Activated T-cell treated with anti-CD3 and anti-CD28 coated beads, Interleukin-2, amount 50 U/mL, for 24 hours (primary cell): ENCODE data around the gene RBM15B.
A peak's percentile ranks its signal among the peaks of the same experiment; 100 is the strongest.

ENCODE experiments used
- DNase-seq: peaks from one replicate; pipeline ENCODE4 v3.0.0-alpha.2; 2020
- H3K27ac Mint-ChIP-seq: 2 replicates; pipeline ENCODE4 v1.8.0; 2020; ENCODE audit warnings: mild to moderate bottlenecking, mixed read lengths
- H3K27me3 Mint-ChIP-seq: 2 replicates; pipeline ENCODE4 v1.8.0; 2020; ENCODE audit warnings: mixed read lengths
- H3K36me3 Mint-ChIP-seq: 2 replicates; pipeline ENCODE4 v1.8.0; 2020; ENCODE audit warnings: low read depth, mixed read lengths
- H3K4me1 Mint-ChIP-seq: 2 replicates; pipeline ENCODE4 v1.8.0; 2020; ENCODE audit warnings: low read depth, mixed read lengths
- H3K4me3 Mint-ChIP-seq: 2 replicates; pipeline ENCODE4 v1.8.0; 2020; ENCODE audit warnings: mild to moderate bottlenecking, moderate library complexity, mixed read lengths
- H3K9me3 Mint-ChIP-seq: 2 replicates; pipeline ENCODE4 v1.8.0; 2020; ENCODE audit warnings: mixed read lengths

Gene RBM15B, protein sequence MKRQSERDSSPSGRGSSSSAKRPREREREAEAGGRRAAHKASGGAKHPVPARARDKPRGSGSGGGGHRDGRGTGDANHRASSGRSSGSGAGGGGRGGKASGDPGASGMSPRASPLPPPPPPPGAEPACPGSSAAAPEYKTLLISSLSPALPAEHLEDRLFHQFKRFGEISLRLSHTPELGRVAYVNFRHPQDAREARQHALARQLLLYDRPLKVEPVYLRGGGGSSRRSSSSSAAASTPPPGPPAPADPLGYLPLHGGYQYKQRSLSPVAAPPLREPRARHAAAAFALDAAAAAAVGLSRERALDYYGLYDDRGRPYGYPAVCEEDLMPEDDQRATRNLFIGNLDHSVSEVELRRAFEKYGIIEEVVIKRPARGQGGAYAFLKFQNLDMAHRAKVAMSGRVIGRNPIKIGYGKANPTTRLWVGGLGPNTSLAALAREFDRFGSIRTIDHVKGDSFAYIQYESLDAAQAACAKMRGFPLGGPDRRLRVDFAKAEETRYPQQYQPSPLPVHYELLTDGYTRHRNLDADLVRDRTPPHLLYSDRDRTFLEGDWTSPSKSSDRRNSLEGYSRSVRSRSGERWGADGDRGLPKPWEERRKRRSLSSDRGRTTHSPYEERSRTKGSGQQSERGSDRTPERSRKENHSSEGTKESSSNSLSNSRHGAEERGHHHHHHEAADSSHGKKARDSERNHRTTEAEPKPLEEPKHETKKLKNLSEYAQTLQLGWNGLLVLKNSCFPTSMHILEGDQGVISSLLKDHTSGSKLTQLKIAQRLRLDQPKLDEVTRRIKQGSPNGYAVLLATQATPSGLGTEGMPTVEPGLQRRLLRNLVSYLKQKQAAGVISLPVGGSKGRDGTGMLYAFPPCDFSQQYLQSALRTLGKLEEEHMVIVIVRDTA

DNA sequence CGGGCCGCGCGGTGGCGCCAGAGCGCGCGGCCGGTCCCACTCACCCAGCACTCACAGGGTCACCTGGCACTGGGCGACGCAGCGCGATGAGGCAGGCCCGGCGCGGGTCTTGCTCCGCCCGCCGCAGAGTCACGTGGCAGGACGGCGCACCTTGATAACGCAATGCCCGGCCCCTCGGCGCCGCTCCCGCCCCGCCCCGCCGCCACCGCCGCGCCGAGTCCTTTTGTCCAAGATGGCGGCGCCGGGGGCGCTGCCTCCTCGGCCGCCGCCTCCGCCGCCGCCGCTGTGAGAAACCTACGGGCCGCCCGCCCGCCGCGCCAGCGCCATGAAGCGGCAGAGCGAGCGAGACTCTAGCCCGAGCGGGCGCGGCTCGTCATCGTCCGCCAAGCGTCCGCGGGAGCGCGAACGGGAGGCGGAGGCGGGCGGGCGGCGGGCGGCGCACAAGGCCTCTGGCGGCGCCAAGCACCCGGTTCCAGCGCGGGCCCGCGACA is at the start of gene RBM15B:
Gene RBM15B (plus strand): TSS at position 211 of the 491 bp plus-strand sequence. CDS start 115 bp downstream, at position 326.
- Mint-ChIP-seq H3K36me3 (peaks cover 91% of the 10 kb centered on the region), H3K9me3 (no peaks in the 10 kb centered on the region), H3K4me1 (peaks cover 85% of the 10 kb centered on the region), H3K4me3 (peak within 1 kb of the TSS; percentile 87), H3K27me3 (no peaks in the 10 kb centered on the region), H3K27ac (peak within 1 kb of the TSS; percentile 99)
- DNase-seq = peak; percentile 99

DNA sequence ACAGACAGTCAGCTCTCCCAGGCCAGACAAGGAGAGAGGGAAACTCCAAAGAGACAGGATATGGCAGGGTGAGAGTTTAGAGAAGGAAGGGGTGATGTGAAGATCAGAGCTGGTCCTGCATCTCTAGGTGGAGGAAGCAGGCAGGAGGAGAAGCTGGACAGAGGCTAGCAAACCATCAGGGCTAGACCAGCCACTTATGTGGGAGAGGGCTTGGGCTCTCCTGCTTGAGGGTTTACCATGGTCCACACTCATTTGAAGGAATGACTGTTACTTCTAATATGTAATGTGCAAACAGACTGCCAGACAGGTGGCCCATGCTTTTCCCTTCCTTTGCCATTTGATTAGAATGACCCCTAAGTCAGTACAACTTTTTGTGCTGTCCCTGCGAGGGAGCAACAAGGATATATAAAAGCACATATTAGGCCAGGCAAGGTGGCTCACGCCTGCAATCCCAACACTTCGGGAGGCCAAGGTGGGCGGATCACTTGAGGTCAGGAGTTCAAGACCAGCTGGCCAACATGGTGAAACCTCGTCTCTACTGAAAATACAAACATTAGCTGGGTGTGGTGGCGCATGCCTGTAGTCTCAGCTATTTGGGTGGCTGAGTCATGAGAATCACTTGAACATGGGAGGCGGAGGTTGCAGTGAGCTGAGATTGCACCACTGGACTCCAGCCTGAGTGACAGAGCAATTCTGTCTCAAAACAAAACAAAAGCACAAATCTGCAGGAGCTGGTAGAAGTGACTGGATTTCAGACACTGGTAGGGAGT is 47.0 kb upstream of the RBM15B start:
- Mint-ChIP-seq H3K4me3 (no peak overlapping the region), H3K36me3 (no peaks in the 10 kb centered on the region), H3K4me1 (peaks cover 3% of the 10 kb centered on the region), H3K9me3 (no peaks in the 10 kb centered on the region), H3K27ac (no peak overlapping the region), H3K27me3 (peaks cover 5% of the 10 kb centered on the region)
- no peak for DNase-seq

DNA sequence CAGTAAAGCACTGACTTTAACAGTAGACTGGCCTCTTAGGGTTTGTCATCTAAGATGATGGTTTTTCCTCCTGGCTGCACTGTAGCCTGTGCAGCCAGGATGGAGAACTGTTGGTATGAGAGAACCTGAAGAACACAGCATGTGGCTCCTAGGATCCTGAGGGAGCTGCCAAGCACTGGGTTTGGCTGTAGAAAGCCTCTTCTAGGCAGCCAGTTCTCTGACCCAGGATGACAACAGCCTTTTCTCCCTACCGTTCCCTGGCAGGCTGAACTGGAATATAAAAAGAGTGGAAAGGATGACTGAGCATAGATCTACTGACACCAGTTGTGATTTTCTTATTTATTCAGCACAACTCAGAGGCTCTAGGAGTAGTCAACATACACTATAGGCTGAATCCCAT is 40.3 kb upstream of the RBM15B start:
- no peaks in the 10 kb centered on the region for H3K36me3 Mint-ChIP-seq
- H3K9me3 Mint-ChIP-seq = no peaks in the 10 kb centered on the region
- DNase-seq = no peak

DNA sequence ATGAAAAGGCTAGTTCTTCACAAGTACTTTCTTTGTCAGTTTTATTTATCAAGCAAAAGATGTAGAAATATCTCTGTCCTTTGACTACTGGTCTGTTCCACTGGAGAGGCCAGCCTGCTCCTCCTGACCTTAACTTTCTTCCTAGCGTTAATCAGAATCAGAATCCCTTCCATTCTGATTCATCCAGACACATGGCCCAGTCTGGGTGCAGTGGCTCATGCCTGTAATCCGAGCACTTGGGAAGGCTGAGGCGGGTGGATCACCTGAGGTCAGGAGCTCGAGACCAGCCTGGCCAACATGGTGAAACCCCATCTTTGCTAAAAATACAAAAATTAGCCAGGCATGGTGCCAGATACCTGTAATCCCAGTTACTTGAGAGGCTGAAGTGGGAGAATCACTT is 38.0 kb upstream of the RBM15B start:
- no peaks in the 10 kb centered on the region for H3K4me1 Mint-ChIP-seq
- no peaks in the 10 kb centered on the region for H3K36me3 Mint-ChIP-seq
- DNase-seq = no peak
- H3K4me3 Mint-ChIP-seq = no peak overlapping the region
- no peaks in the 10 kb centered on the region for H3K27me3 Mint-ChIP-seq
- H3K27ac Mint-ChIP-seq = no peak overlapping the region
- H3K9me3 Mint-ChIP-seq = no peaks in the 10 kb centered on the region

More for the DNA sequence above, 40.3 kb upstream of the RBM15B start:
- Mint-ChIP-seq H3K4me1 (no peaks in the 10 kb centered on the region), H3K27me3 (peaks cover 5% of the 10 kb centered on the region), H3K27ac (no peak overlapping the region), H3K4me3 (no peak overlapping the region)

DNA sequence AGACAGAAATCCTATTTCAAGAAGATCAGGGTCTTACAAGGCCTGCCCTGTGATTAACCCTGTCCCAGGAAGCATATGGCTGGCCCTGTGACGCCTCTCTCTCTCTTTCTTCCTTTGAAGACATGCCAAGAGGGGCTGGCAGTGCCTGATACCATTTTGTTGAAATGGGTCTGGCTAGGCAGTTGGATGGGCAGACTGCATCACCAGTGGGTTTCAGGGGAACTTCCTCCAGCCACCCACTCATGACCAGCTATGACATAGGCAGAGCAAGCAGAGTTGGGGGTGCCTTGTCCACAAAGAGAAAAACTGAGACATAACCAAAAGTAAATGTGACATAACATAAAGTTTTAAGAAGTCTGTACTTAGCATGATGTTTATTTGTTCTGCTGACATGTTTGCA is 37.4 kb upstream of the RBM15B start:
- no peak overlapping the region for H3K27ac Mint-ChIP-seq
- no peaks in the 10 kb centered on the region for H3K4me1 Mint-ChIP-seq
- no peaks in the 10 kb centered on the region for H3K9me3 Mint-ChIP-seq
- no peak for DNase-seq
- no peak overlapping the region for H3K4me3 Mint-ChIP-seq
- no peaks in the 10 kb centered on the region for H3K36me3 Mint-ChIP-seq
- H3K27me3 Mint-ChIP-seq = no peaks in the 10 kb centered on the region

DNA sequence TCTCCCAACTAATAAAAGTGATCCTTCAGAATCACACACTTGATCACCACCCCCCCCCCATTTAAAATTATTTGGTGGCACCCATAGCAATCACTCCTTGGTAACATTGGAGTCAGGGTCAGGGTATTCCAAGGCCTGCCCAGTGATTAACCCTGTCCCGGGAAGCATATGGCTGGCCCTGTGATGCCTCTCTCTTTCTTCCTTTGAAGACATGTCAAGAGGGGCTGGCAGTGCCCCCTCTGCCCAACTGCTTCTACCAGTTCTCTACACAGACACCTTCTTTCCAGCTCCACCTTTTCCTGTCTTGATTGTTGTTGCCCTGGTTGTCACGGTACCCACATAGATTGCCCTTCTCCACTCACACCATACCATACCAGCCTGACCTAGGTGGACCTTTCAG is 36.9 kb upstream of the RBM15B start:
- H3K4me1 Mint-ChIP-seq = no peaks in the 10 kb centered on the region
- no peaks in the 10 kb centered on the region for H3K36me3 Mint-ChIP-seq
- H3K27me3 Mint-ChIP-seq = no peaks in the 10 kb centered on the region
- no peaks in the 10 kb centered on the region for H3K9me3 Mint-ChIP-seq
- H3K4me3 Mint-ChIP-seq = no peak overlapping the region
- H3K27ac Mint-ChIP-seq = no peak overlapping the region
- no peak for DNase-seq

DNA sequence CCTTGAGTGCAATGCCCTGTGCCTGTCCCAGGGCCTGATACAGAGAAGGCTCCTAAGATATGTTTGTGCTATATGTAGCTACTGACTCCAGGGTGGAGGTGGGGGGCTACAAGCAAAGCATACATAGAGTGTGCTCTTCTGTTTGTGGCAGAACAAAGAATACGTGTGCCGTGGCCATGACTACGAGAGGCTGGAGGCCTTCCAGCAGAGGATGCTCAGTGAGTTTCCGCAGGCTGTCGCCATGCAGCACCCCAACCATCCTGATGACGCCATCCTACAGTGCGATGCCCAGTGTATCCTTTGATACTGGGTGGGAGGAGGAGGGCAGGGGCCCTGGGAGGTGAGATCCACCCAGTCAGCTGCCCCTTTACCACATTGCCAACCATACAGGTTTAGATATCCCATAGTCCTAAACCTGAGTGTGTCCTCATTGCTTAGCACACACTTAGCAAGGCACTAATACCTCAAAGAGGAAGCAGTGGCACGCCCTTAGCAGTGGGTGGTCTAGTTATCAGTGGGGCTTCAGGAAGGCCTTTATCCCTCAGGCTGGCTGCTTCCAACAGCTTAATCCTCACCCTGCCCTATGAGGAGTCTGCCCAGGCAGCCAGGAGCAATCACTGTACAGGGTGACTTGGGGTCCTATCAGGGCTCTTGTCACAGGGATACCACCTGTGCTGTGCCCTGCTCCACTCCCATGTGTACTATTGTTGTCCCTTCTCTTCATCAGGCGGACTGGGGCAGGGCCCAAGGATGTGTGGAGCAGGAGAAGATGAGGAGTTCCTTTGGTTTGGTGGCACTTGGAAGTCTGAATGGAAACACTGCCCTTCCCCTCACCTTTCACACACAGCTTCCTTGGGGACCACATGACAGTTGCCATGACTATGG is 36.1 kb upstream of the RBM15B start:
- Mint-ChIP-seq H3K4me3 (no peak overlapping the region), H3K4me1 (no peaks in the 10 kb centered on the region), H3K36me3 (no peaks in the 10 kb centered on the region), H3K27ac (no peak overlapping the region), H3K27me3 (no peaks in the 10 kb centered on the region), H3K9me3 (no peaks in the 10 kb centered on the region)
- no peak for DNase-seq

DNA sequence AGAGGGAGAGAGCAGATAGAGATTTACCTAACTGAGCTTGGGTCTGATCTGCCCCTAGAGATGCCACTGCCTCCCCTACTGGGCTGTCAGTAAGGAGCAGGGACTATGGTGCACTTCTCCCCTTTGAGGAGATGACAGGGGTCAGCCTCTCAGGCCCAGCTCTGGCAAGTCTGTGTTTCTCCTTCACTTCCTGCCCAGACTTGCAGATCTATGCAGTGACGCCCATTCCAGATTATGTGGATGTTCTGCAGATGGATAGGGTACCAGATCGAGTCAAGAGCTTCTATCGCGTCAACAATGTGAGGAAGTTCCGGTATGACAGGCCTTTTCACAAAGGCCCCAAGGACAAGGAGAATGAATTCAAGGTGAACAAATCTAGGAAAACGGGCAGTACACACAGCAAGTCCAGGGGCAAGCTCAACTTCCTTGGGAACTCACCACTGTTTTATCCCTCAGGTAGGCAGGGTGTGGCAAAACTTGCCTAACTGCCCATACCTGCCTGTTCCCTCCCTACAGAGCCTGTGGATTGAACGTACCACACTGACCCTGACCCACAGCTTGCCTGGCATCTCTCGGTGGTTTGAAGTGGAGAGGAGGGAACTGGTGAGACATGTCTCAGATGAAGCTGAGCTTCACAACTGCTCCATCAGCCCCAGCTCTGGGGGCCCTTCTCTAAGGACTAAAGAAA is 35.0 kb upstream of the RBM15B start:
- H3K27ac Mint-ChIP-seq = no peak overlapping the region
- no peaks in the 10 kb centered on the region for H3K27me3 Mint-ChIP-seq
- H3K4me1 Mint-ChIP-seq = no peaks in the 10 kb centered on the region
- no peak for DNase-seq
- H3K9me3 Mint-ChIP-seq = no peaks in the 10 kb centered on the region
- H3K4me3 Mint-ChIP-seq = no peak overlapping the region
- no peaks in the 10 kb centered on the region for H3K36me3 Mint-ChIP-seq

DNA sequence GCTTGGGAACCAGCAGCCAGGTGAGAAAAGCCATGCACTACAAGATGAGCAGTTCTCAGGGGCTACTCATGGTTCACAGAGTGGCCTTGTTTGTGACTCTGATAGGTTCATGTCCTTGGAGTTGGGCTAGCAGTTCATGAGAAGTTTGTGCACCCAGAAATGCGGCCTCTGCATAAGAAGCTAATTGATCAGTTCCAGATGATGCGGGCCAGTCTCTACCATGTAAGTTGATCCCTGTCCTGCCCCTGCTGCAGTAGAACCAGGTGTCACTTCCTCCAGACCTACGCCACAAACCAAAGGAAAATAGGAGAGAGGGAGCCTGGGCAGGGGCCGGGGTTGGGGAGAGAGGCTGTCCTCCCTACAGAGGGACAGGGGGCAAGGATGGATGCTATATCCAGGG is 33.2 kb upstream of the RBM15B start:
- no peak overlapping the region for H3K27ac Mint-ChIP-seq
- H3K4me1 Mint-ChIP-seq = no peaks in the 10 kb centered on the region
- H3K27me3 Mint-ChIP-seq = no peaks in the 10 kb centered on the region
- no peaks in the 10 kb centered on the region for H3K36me3 Mint-ChIP-seq
- H3K4me3 Mint-ChIP-seq = no peak overlapping the region
- H3K9me3 Mint-ChIP-seq = no peaks in the 10 kb centered on the region
- no peak for DNase-seq

DNA sequence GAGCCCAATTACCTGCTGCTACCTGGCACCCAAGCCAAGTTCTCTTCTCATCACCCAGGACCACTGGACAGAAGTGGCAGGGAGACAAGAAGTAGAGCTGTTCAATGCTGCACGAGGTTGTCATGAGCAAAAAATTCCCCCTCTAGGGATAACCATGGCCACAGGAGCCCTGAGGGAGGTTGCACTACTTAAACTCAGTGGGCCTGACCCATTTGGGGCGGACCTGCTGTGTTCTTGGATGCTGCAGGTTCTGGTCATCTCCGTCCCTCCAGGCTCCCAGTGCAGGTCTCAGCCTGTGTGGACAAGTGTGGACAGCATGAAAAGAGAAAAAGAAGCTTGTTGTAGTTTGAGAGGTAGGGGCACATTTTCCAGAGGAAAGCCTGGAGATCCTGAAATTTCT is 32.1 kb upstream of the RBM15B start:
- no peak for DNase-seq
- Mint-ChIP-seq H3K27me3 (no peaks in the 10 kb centered on the region), H3K4me1 (no peaks in the 10 kb centered on the region), H3K27ac (no peak overlapping the region), H3K4me3 (no peak overlapping the region), H3K36me3 (no peaks in the 10 kb centered on the region), H3K9me3 (no peaks in the 10 kb centered on the region)

DNA sequence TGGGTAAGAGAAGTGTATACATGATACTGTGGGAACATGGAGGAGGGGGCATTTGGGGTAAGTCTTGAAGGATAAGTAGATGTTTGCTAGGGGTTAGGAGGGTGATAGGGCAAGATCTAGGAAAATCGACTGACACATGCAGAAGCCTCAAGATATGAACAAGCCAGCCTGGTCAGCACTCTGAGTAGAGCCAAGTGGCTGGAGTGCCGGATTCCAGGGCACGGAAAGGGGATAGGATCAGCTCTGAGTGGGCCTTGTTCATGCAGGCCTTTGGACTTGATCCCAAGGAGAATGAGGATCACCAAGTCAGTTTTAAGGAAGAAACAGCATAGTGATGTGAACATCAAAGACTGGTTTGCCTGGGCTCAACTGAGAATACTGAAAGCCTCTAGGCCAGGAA is 30.3 kb upstream of the RBM15B start:
- Mint-ChIP-seq H3K36me3 (no peaks in the 10 kb centered on the region), H3K27ac (no peak overlapping the region), H3K27me3 (no peaks in the 10 kb centered on the region), H3K4me3 (no peak overlapping the region), H3K4me1 (no peaks in the 10 kb centered on the region), H3K9me3 (no peaks in the 10 kb centered on the region)
- DNase-seq = peak; percentile 2

DNA sequence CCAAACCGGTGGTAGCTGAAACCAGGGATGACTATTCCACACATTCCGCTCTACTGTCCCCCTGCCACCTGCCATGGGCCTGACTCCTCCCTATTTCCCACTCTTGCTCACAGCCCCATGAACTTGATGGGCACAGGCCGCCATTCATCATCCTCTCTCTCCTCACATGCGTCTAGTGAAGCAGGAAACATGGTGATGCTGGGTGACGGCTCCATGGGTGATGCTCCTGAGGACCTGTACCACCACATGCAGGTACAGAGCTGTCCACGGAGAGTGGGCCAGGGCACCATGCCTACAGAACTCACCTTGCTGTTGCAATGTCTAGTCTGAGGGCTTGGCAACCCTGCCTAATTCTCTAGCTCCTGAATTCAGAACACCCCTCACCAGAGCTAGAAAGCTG is 29.3 kb upstream of the RBM15B start:
- Mint-ChIP-seq H3K36me3 (no peaks in the 10 kb centered on the region), H3K4me1 (no peaks in the 10 kb centered on the region), H3K9me3 (no peaks in the 10 kb centered on the region), H3K27me3 (no peaks in the 10 kb centered on the region), H3K27ac (no peak overlapping the region), H3K4me3 (no peak overlapping the region)
- peak; percentile 14 for DNase-seq

DNA sequence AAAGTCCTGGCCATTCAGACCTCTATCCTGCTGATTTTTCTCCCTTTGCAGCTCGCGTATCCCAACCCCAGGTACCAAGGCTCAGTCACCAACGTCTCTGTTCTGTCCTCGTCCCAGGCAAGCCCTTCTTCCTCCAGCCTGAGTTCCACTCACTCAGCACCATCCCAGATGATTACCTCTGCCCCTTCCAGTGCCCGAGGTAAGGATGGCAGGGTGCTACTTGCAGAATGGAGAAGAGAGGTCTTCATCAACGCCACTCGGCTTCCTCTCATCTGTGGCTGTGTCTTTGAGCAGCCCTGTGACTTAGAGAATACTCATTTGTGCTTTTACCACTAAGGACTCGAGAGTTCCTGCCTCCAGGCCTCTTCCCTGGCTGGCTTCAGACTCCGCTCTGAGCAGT is 28.6 kb upstream of the RBM15B start:
- H3K9me3 Mint-ChIP-seq = no peaks in the 10 kb centered on the region
- H3K27ac Mint-ChIP-seq = no peak overlapping the region
- no peaks in the 10 kb centered on the region for H3K27me3 Mint-ChIP-seq
- DNase-seq = no peak
- no peaks in the 10 kb centered on the region for H3K4me1 Mint-ChIP-seq
- no peaks in the 10 kb centered on the region for H3K36me3 Mint-ChIP-seq
- H3K4me3 Mint-ChIP-seq = no peak overlapping the region
